ENCODE results near the gene SULT1C4. TPM values are rescaled to one million over a fixed set of nuclear protein-coding genes. Genes with fewer than 3 reads are reported as not detected.

The SULT1C4 gene
- polyA plus RNA-seq, 3 donors, result 2.2 to 5.2 (median 3.3) TPM

Other genes with a start within 250 kb of the SULT1C4 start
- gene SULT1C3, start 138.0 kb upstream of the SULT1C4 start, polyA plus RNA-seq, result not detected
- gene SULT1C2, start 89.1 kb upstream of the SULT1C4 start, polyA plus RNA-seq, result 1 to 10 TPM in 2 of 3 donors, under 1 TPM in 1; 0.22 to 3.0 (median 1.1) TPM
- 10 to 100 TPM in 1 of 3 donors, 1 to 10 TPM in 2; 7.0 to 14.1 (median 7.8) TPM for gene GCC2, start 71.3 kb downstream of the SULT1C4 start, polyA plus RNA-seq
- 10 to 100 TPM; 15.8 to 64.4 (median 40.0) TPM for gene LIMS1, start 156.5 kb downstream of the SULT1C4 start, polyA plus RNA-seq